Measurements from ENCODE around the gene EPN2.

EPN2 gene

DNA sequence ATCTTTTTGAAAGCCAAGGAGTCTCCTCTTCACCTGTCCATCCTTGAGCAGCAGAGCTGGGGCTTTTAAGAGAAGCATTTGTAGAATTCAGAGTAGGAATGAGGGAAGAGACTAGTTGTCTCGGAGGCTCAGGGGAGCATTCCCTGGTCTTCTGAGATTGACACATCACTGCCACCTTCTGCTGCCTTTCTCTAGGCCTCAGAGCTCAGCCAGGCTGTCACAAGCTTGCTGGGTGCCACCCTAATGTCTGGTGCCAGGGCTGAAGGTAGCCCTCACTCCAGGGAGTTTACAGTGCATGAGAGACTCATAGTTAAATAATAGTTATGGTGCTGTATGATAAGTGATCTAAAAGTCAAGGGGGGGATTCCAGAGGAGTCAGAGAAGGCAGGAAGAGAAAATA, 85.7 kb downstream of the EPN2 start:
- no peak overlapping the region for H3K4me2 ChIP-seq
- TF ChIP-seq, protein P1, sequence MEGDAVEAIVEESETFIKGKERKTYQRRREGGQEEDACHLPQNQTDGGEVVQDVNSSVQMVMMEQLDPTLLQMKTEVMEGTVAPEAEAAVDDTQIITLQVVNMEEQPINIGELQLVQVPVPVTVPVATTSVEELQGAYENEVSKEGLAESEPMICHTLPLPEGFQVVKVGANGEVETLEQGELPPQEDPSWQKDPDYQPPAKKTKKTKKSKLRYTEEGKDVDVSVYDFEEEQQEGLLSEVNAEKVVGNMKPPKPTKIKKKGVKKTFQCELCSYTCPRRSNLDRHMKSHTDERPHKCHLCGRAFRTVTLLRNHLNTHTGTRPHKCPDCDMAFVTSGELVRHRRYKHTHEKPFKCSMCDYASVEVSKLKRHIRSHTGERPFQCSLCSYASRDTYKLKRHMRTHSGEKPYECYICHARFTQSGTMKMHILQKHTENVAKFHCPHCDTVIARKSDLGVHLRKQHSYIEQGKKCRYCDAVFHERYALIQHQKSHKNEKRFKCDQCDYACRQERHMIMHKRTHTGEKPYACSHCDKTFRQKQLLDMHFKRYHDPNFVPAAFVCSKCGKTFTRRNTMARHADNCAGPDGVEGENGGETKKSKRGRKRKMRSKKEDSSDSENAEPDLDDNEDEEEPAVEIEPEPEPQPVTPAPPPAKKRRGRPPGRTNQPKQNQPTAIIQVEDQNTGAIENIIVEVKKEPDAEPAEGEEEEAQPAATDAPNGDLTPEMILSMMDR (conservative IDR thresholded peaks at IDR 0.05; ENCODE audit: low read depth, low read length), result no peak

DNA sequence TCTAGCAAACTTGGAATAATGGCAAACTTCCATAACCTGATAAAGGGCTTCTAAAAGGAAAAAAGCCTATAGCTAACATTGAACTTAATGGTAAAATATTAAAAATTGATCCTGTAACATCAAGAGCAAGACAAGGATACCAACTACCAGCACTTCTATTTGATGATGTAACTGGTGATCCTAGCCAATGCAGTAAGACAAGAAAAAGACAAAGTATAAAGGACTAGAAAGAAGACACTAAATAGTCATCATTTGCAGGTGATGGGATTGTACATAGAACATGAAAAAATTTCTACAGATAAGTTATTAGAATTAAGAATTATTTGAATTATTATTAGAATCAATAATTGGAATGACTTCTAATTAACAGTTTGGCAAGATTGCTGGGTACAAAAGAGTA, 88.4 kb downstream of the EPN2 start:
- Histone ChIP-seq H4K20me1 (ENCODE audit: insufficient read depth) (no peaks in the 10 kb centered on the region), H3K4me2 (no peak overlapping the region), H3K79me2 (ENCODE audit: insufficient read depth, low read depth) (no peaks in the 10 kb centered on the region), H3K4me1 (ENCODE audit: low read depth, poor library complexity, severe bottlenecking) (no peaks in the 10 kb centered on the region), H3K9ac (no peak overlapping the region), H3K27me3 (ENCODE audit: insufficient read depth, low read depth) (no peaks in the 10 kb centered on the region), H3K27ac (no peak overlapping the region), H3K4me3 (IDR thresholded peaks at IDR 0.05; ENCODE audit: insufficient read depth, low read depth, low read length) (no peak overlapping the region), H3K36me3 (ENCODE audit: insufficient read depth) (no peaks in the 10 kb centered on the region), H2AFZ (ENCODE audit: low read depth) (no peak overlapping the region)
- TF ChIP-seq, protein P1 (conservative IDR thresholded peaks at IDR 0.05; ENCODE audit: low read depth, low read length), result no peak

More for the DNA sequence above, 85.7 kb downstream of the EPN2 start:
- Histone ChIP-seq H3K27me3 (ENCODE audit: insufficient read depth, low read depth) (no peaks in the 10 kb centered on the region), H3K79me2 (ENCODE audit: insufficient read depth, low read depth) (no peaks in the 10 kb centered on the region), H4K20me1 (ENCODE audit: insufficient read depth) (no peaks in the 10 kb centered on the region), H3K4me1 (ENCODE audit: low read depth, poor library complexity, severe bottlenecking) (peaks cover 2% of the 10 kb centered on the region), H2AFZ (ENCODE audit: low read depth) (no peak overlapping the region), H3K27ac (no peak overlapping the region), H3K4me3 (IDR thresholded peaks at IDR 0.05; ENCODE audit: insufficient read depth, low read depth, low read length) (no peak overlapping the region), H3K9ac (no peak overlapping the region), H3K36me3 (ENCODE audit: insufficient read depth) (no peaks in the 10 kb centered on the region)

DNA sequence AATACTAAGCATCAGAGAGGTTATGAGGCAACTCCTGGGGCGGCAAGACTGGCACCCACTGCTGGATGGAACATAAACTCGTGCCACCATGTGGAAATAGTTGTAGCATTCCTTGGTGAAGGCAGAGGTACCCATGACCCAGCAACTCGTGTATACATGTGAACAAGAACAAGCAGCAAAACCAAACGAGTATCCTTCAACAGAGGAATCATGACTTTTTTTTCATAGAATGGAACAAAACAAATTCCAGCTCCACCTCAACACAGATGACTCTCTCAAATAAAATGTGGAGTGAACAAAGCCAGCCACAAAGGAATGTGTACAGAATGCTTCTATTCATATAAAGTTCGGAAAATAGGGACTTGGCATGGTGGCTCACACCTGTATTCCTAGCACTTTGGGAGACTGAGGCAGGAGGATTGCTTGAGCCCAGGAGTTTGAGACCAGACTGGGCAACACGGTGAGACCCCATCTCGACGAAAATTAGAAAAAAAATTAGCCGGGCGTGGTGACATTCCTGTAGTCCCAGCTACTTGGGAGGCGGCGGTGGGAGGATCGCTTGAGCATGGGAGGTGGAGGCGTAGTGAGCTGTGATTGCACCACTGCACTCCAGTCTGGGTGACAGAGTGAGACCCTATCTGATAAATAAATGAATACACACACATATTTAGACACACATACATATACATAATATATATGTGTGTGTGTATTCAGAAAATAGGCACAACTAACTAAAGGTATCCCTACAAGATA, 90.0 kb downstream of the EPN2 start:
- Histone ChIP-seq H3K36me3 (ENCODE audit: insufficient read depth) (no peaks in the 10 kb centered on the region), H3K27ac (no peak overlapping the region), H3K4me3 (IDR thresholded peaks at IDR 0.05; ENCODE audit: insufficient read depth, low read depth, low read length) (no peak overlapping the region), H3K79me2 (ENCODE audit: insufficient read depth, low read depth) (no peaks in the 10 kb centered on the region), H4K20me1 (ENCODE audit: insufficient read depth) (no peaks in the 10 kb centered on the region), H3K4me2 (no peak overlapping the region), H2AFZ (ENCODE audit: low read depth) (no peak overlapping the region), H3K9ac (no peak overlapping the region), H3K27me3 (ENCODE audit: insufficient read depth, low read depth) (no peaks in the 10 kb centered on the region), H3K4me1 (ENCODE audit: low read depth, poor library complexity, severe bottlenecking) (no peaks in the 10 kb centered on the region)
- TF ChIP-seq, protein P1 (conservative IDR thresholded peaks at IDR 0.05; ENCODE audit: low read depth, low read length), result no peak

DNA sequence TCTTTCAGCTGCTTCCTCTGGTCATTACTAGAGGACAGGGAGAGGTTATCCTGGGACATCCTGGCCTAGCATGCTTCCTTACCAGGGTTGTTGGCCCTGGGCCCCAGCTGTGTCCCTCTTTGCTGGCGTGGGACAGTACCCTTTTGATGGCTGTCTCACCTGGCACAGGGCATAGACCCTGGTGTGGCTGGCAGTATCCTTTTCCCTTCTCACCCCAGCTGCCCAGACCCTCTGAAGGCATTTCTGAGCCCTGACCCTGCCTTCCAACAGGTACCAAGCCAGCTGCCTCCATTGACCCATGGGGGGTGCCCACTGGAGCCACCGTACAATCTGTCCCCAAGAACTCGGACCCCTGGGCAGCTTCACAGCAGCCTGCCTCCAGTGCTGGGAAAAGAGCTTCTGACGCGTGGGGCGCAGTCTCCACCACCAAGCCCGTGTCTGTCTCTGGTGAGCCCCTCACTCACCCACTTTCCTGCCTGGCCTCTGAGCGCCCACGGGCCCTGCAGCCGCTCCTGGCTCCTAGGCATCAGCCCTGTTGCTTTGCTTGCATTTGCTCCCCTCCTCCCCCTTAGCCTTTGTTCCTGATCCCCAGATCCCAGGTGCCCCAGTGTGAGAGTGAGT, 91.4 kb downstream of the EPN2 start:
- Histone ChIP-seq H3K9ac (no peak overlapping the region), H3K27me3 (ENCODE audit: insufficient read depth, low read depth) (no peaks in the 10 kb centered on the region), H3K4me1 (ENCODE audit: low read depth, poor library complexity, severe bottlenecking) (no peaks in the 10 kb centered on the region), H3K27ac (no peak overlapping the region), H2AFZ (ENCODE audit: low read depth) (no peak overlapping the region), H4K20me1 (ENCODE audit: insufficient read depth) (no peaks in the 10 kb centered on the region), H3K4me2 (no peak overlapping the region), H3K79me2 (ENCODE audit: insufficient read depth, low read depth) (no peaks in the 10 kb centered on the region), H3K36me3 (ENCODE audit: insufficient read depth) (no peaks in the 10 kb centered on the region), H3K4me3 (IDR thresholded peaks at IDR 0.05; ENCODE audit: insufficient read depth, low read depth, low read length) (no peak overlapping the region)
- TF ChIP-seq, protein P1 (conservative IDR thresholded peaks at IDR 0.05; ENCODE audit: low read depth, low read length), result no peak

Measured in KMS-11 (cell line).